WTC11 (cell line): ENCODE results near the gene SPHK2. TPM values are rescaled to one million over a fixed set of nuclear protein-coding genes. Genes with fewer than 3 reads are reported as not detected.
A peak's percentile ranks its signal among the peaks of the same experiment; 100 is the strongest.

Experiments
- ATAC-seq: fragments of 200-7000 bp; cut with Tn5 transposase; 2 replicates; pipeline ENCODE4 v1.10.0; 2021; ENCODE audit warnings: mild to moderate bottlenecking, moderate library complexity
- CTCF ChIA-PET: fragments of 300-600 bp; sonication (Branson Sonifier 250); formaldehyde crosslinking; loops from one replicate; lab custom pipeline; 2021; ENCODE audit warnings: antibody characterized with exemption; lab: Charles Lee
- POLR2A ChIA-PET: fragments of 350-600 bp; sonication (Branson Sonifier 250); formaldehyde crosslinking; loops from one replicate; lab custom pipeline; 2021; ENCODE audit warnings: antibody characterized with exemption; lab: Charles Lee
- DNase-seq: peaks from one replicate; pipeline ENCODE4 v3.0.0; 2021; ENCODE audit warnings: low spot score
- H3K27ac Mint-ChIP-seq: 2 replicates; pipeline ENCODE4 v1.8.0; 2021; ENCODE audit warnings: mixed read lengths
- H3K27me3 Mint-ChIP-seq: 2 replicates; pipeline ENCODE4 v1.8.0; 2021; ENCODE audit warnings: low read depth, mild to moderate bottlenecking, moderate library complexity, mixed read lengths
- H3K36me3 Mint-ChIP-seq: 2 replicates; pipeline ENCODE4 v1.8.0; 2021; ENCODE audit warnings: mixed read lengths
- H3K4me1 Mint-ChIP-seq: 2 replicates; pipeline ENCODE4 v1.8.0; 2022; ENCODE audit warnings: mixed read lengths
- H3K4me3 Mint-ChIP-seq: 2 replicates; pipeline ENCODE4 v1.8.0; 2021; ENCODE audit warnings: mild to moderate bottlenecking, moderate library complexity, mixed read lengths
- H3K9me3 Mint-ChIP-seq: 2 replicates; pipeline ENCODE4 v1.8.0; 2021; ENCODE audit warnings: mixed read lengths
- AFF4 ChIP-seq: sonication (generic); formaldehyde crosslinking; IDR thresholded peaks from 2 replicates; pipeline ENCODE4 v1.8.1; 2023; ENCODE audit warnings: mild to moderate bottlenecking, missing genetic modification reagents, borderline replicate concordance
- ERG ChIP-seq: fragments of 250-450 bp; sonication (Bioruptor Pico); IDR thresholded peaks from 2 replicates; pipeline ENCODE4 v1.8.0; 2021; ENCODE audit warnings: mild to moderate bottlenecking
- ESRRA ChIP-seq: sonication (generic); formaldehyde crosslinking; IDR thresholded peaks from 2 replicates; pipeline ENCODE4 v1.8.1; 2022; ENCODE audit warnings: mild to moderate bottlenecking, missing genetic modification reagents, borderline replicate concordance
- FOXK1 ChIP-seq: sonication (generic); formaldehyde crosslinking; IDR thresholded peaks from 2 replicates; pipeline ENCODE4 v1.8.0; 2022; ENCODE audit warnings: mild to moderate bottlenecking, moderate library complexity, missing genetic modification reagents
- FOXP4 ChIP-seq: sonication (generic); formaldehyde crosslinking; IDR thresholded peaks from 2 replicates; pipeline ENCODE4 v1.8.0; 2022; ENCODE audit warnings: mild to moderate bottlenecking, missing genetic modification reagents
- KAT7 ChIP-seq: sonication (generic); formaldehyde crosslinking; IDR thresholded peaks from 2 replicates; pipeline ENCODE4 v1.8.1; 2023; ENCODE audit warnings: missing genetic modification reagents, mild to moderate bottlenecking, borderline replicate concordance
- NFATC4 ChIP-seq: fragments of 250-450 bp; sonication (Bioruptor Pico); IDR thresholded peaks from 2 replicates; pipeline ENCODE4 v1.9.0; 2021; ENCODE audit warnings: mild to moderate bottlenecking
- NFE2L1 ChIP-seq: sonication (generic); formaldehyde crosslinking; IDR thresholded peaks from 2 replicates; pipeline ENCODE4 v1.8.1; 2023; ENCODE audit warnings: missing genetic modification reagents
- NR1H2 ChIP-seq: sonication (generic); formaldehyde crosslinking; IDR thresholded peaks from 2 replicates; pipeline ENCODE4 v1.9.0; 2021; ENCODE audit warnings: mild to moderate bottlenecking, moderate library complexity, missing genetic modification reagents
- NR2C2 ChIP-seq: sonication (generic); formaldehyde crosslinking; IDR thresholded peaks from 2 replicates; pipeline ENCODE4 v1.8.0; 2022; ENCODE audit warnings: mild to moderate bottlenecking, missing genetic modification reagents
- PRDM15 ChIP-seq: sonication (generic); formaldehyde crosslinking; IDR thresholded peaks from 2 replicates; pipeline ENCODE4 v1.8.0; 2022; ENCODE audit warnings: missing genetic modification reagents
- SP1 ChIP-seq: sonication (generic); formaldehyde crosslinking; conservative IDR thresholded peaks from 2 replicates; pipeline ENCODE4 v1.8.1; 2022; ENCODE audit warnings: missing genetic modification reagents
- ZNF138 ChIP-seq: sonication (generic); formaldehyde crosslinking; conservative IDR thresholded peaks from 2 replicates; pipeline ENCODE4 v1.8.1; 2022; ENCODE audit warnings: mild to moderate bottlenecking, moderate library complexity, missing genetic modification reagents
- ZNF263 ChIP-seq: sonication (generic); formaldehyde crosslinking; IDR thresholded peaks from 2 replicates; pipeline ENCODE4 v1.8.1; 2022; ENCODE audit warnings: low read depth, mild to moderate bottlenecking, moderate library complexity, missing genetic modification reagents
- ZNF317 ChIP-seq: sonication (generic); formaldehyde crosslinking; IDR thresholded peaks from 2 replicates; pipeline ENCODE4 v1.8.1; 2023; ENCODE audit warnings: low read depth, mild to moderate bottlenecking, moderate library complexity, missing genetic modification reagents, borderline replicate concordance
- ZNF423 ChIP-seq: fragments of 250-450 bp; sonication (Bioruptor Pico); IDR thresholded peaks from 2 replicates; pipeline ENCODE4 v2.1.2; 2022; ENCODE audit warnings: mild to moderate bottlenecking, moderate library complexity
- ZNF671 ChIP-seq: fragments of 250-450 bp; sonication (Bioruptor Pico); IDR thresholded peaks from 2 replicates; pipeline ENCODE4 v1.8.0; 2021; ENCODE audit warnings: mild to moderate bottlenecking
- ZSCAN18 ChIP-seq: fragments of 250-450 bp; sonication (Bioruptor Pico); IDR thresholded peaks from 2 replicates; pipeline ENCODE4 v2.1.2; 2022; ENCODE audit warnings: mild to moderate bottlenecking, moderate library complexity
- total RNA-seq: library from RNA; stranded (reverse); gene quantifications from 3 replicates; pipeline ENCODE4 v1.2.3, GENCODE V29; 2021

The SPHK2 gene
- total RNA-seq, 1 experiment from 2014 or later: 64.6 TPM

- H3K27ac Mint-ChIP-seq: peak overlapping the region; percentile 82; the same call in 1 of the 2 replicates
- H3K36me3 Mint-ChIP-seq: peaks cover 3% of the 10 kb centered on the region; the same call in 1 of the 2 replicates
- TF ChIP-seq ZSCAN18 (0 out of 2 replicates have a peak, but pooled peaks have one; percentile 56), SP1 (CRISPR knock-in tag) (0 out of 2 replicates have a peak, but pooled peaks have one; percentile 16), ZNF138 (no peak), KAT7 (CRISPR knock-in tag) (0 out of 2 replicates have a peak, but pooled peaks have one; percentile 51), ZNF423 (0 out of 2 replicates have a peak, but pooled peaks have one; percentile 45)
- ATAC-seq: peak; percentile 58
- no peaks in the 10 kb centered on the region for H3K9me3 Mint-ChIP-seq
- peak overlapping the region; percentile 85 for H3K4me3 Mint-ChIP-seq
- H3K4me1 Mint-ChIP-seq: peaks cover 11% of the 10 kb centered on the region
- peaks cover 3% of the 10 kb centered on the region for H3K27me3 Mint-ChIP-seq
- ChIA-PET POLR2A (interaction anchor here (0.6 to 2.7 kb wide), 12 partner anchors 11 to 165 kb away, joined by 3 to 20 read pairs (median 6); partner anchors contain the start of genes BCAT2, FAM83E, FUT2 and SPHK2), CTCF (interaction anchor here (0.6 to 2.4 kb wide), 38 partner anchors 8 to 348 kb away, joined by 3 to 41 read pairs (median 6); partner anchors contain the start of genes BCAT2, DBP, FUT2 and GYS1)
- peak; percentile 80 for DNase-seq
These were observed 25.7 kb downstream of the SPHK2 start for GRCh38 chr19:48644839-48645619.

- ChIA-PET CTCF (interaction anchor here (0.7 to 2.4 kb wide), 39 partner anchors 9 to 580 kb away, joined by 3 to 41 read pairs (median 5); partner anchors contain the start of genes BCAT2, DBP, FUT2 and GYS1), POLR2A (interaction anchor here (0.7 to 2.7 kb wide), 12 partner anchors 11 to 165 kb away, joined by 3 to 20 read pairs (median 5); partner anchors contain the start of genes BCAT2, FAM83E, FUT2 and SPHK2)
- Mint-ChIP-seq H3K9me3 (no peaks in the 10 kb centered on the region), H3K4me3 (peak overlapping the region; percentile 85), H3K27me3 (peaks cover 2% of the 10 kb centered on the region), H3K27ac (peak overlapping the region; percentile 84), H3K36me3 (peaks cover 3% of the 10 kb centered on the region; the same call in 1 of the 2 replicates), H3K4me1 (peaks cover 9% of the 10 kb centered on the region)
- DNase-seq: peak; percentile 41
- no peak; the same call in none of the 2 replicates for ATAC-seq
- TF ChIP-seq SP1 (CRISPR knock-in tag) (no peak), AFF4 (CRISPR knock-in tag) (no peak), ERG (CRISPR knock-in tag) (no peak), ZNF317 (CRISPR knock-in tag) (no peak), PRDM15 (CRISPR knock-in tag) (peak; percentile 91), ESRRA (CRISPR knock-in tag) (no peak), NFE2L1 (0 out of 2 replicates have a peak, but pooled peaks have one; percentile 19), ZNF671 (no peak), NR1H2 (CRISPR knock-in tag) (no peak), ZNF263 (CRISPR knock-in tag) (peak; percentile 66; the same call in 1 of the 2 replicates), NFATC4 (CRISPR knock-in tag) (no peak), FOXK1 (CRISPR knock-in tag) (no peak), FOXP4 (CRISPR knock-in tag) (no peak), NR2C2 (CRISPR knock-in tag) (no peak)
These were observed 26.3 kb downstream of the SPHK2 start for GRCh38 chr19:48645620-48646000.
